Mesothelial cell of epicardium (in vitro differentiated cells): ENCODE results near the gene GGT1. TPM values are rescaled to one million over a fixed set of nuclear protein-coding genes. Genes with fewer than 3 reads are reported as not detected.
"Not testable (repeated sequence)": the region's sequence is repeated elsewhere in the genome, so short reads cannot be mapped to it uniquely, and the experiment has no call there.

Source experiments
- DNase-seq, 2 experiments: peaks; one replicate each; pipeline ENCODE4 v3.0.0; 2021; ENCODE audit warnings: low spot score in 2 of 2; ENCODE audit not compliant: unreplicated experiment in 2 of 2
- H3K27ac Mint-ChIP-seq: 2 replicates; pipeline ENCODE4 v1.8.0; 2021; ENCODE audit warnings: mixed read lengths
- H3K27me3 Mint-ChIP-seq: 2 replicates; pipeline ENCODE4 v1.8.0; 2021; ENCODE audit warnings: low read depth, mixed read lengths
- H3K36me3 Mint-ChIP-seq: 2 replicates; pipeline ENCODE4 v1.8.0; 2021; ENCODE audit warnings: mixed read lengths
- H3K4me1 Mint-ChIP-seq: 2 replicates; pipeline ENCODE4 v1.8.0; 2021; ENCODE audit warnings: mixed read lengths
- H3K4me3 Mint-ChIP-seq: 2 replicates; pipeline ENCODE4 v1.8.0; 2021; ENCODE audit warnings: mild to moderate bottlenecking, moderate library complexity, mixed read lengths
- H3K9me3 Mint-ChIP-seq: 2 replicates; pipeline ENCODE4 v1.8.0; 2021; ENCODE audit warnings: mixed read lengths
- total RNA-seq: library from RNA; stranded (reverse); gene quantifications from 3 replicates; pipeline ENCODE4 v1.2.1, GENCODE V29; 2021
- TF ChIP-seq, protein P1 (sequence below): fragments of 200-600 bp; sonication (generic); IDR thresholded peaks from one replicate; pipeline ENCODE4 v1.5.0; 2021; ENCODE audit warnings: antibody characterized with exemption; ENCODE audit not compliant: unreplicated experiment

GGT1 gene
- total RNA-seq, 1 donor from 2014 or later, result 17.5 TPM

DNA sequence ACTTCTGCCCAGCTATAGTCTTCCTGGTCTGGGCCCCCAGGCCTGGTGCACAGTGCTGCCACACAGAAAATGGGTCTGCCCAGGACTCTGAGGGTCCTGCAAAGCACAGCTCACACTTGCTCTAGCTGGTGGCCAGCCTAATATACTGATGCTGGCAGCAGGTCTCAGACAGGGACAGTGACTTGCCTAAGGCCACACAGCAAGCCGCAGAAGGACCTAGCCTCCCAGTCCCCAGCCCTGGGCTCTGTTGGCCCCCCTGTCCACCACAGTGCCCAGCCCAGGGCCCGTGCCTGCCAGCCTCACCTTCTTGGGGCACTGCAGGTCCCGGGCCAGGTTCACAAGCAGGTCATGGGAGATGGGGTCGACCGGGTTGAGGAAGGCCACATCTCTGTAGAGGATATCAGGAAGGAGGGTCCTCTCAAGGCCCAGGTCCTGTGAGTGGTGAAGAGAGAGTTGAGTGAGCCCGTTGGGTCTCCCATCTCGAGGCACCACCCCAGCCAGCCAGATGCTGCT lies 13.4 kb upstream of the GGT1 start:
- H3K4me1 Mint-ChIP-seq, result peaks cover 14% of the 10 kb centered on the region

DNA sequence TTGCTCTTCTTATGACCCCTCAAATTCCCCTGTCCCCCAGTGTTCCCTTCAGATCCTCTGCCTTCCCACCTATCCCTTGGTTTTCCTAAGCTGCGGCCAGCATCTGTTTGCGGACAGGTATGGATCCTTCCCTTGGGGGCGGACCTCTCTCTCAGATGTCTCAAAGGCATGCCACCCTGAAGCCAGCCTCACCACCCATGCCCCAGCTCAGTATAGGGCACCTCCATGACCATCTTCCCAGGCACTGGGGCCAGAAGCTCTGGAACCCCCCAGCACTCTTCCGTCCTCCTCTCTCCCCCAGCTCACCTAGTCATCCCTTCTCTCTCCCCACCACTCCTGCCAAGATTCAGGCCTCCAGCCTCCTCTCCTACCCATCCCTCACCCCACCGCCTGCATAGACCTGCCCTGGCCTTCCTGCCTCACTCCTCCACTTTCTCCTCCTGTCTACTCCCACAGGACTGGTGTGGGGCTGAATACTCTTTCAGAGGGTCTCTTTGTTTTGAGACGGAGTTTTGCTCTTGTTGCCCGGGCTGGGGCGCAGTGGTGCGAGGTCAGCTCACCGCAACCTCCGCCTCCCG lies 12.3 kb upstream of the GGT1 start:
- Mint-ChIP-seq H3K36me3 (peaks cover 2% of the 10 kb centered on the region), H3K9me3 (no peaks in the 10 kb centered on the region), H3K27me3 (no peaks in the 10 kb centered on the region), H3K4me3 (peak overlapping the region; percentile 26), H3K27ac (no peak overlapping the region), H3K4me1 (peaks cover 17% of the 10 kb centered on the region)
- TF ChIP-seq, protein P1, sequence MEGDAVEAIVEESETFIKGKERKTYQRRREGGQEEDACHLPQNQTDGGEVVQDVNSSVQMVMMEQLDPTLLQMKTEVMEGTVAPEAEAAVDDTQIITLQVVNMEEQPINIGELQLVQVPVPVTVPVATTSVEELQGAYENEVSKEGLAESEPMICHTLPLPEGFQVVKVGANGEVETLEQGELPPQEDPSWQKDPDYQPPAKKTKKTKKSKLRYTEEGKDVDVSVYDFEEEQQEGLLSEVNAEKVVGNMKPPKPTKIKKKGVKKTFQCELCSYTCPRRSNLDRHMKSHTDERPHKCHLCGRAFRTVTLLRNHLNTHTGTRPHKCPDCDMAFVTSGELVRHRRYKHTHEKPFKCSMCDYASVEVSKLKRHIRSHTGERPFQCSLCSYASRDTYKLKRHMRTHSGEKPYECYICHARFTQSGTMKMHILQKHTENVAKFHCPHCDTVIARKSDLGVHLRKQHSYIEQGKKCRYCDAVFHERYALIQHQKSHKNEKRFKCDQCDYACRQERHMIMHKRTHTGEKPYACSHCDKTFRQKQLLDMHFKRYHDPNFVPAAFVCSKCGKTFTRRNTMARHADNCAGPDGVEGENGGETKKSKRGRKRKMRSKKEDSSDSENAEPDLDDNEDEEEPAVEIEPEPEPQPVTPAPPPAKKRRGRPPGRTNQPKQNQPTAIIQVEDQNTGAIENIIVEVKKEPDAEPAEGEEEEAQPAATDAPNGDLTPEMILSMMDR, result no peak
- no peak for DNase-seq

More for the DNA sequence above, 13.4 kb upstream of the GGT1 start:
- H3K4me3 Mint-ChIP-seq, result no peak overlapping the region
- TF ChIP-seq, protein P1, result no peak
- no peaks in the 10 kb centered on the region for H3K27me3 Mint-ChIP-seq
- peaks cover 2% of the 10 kb centered on the region for H3K36me3 Mint-ChIP-seq
- H3K27ac Mint-ChIP-seq, result no peak overlapping the region
- no peaks in the 10 kb centered on the region for H3K9me3 Mint-ChIP-seq
- no peak for DNase-seq

DNA sequence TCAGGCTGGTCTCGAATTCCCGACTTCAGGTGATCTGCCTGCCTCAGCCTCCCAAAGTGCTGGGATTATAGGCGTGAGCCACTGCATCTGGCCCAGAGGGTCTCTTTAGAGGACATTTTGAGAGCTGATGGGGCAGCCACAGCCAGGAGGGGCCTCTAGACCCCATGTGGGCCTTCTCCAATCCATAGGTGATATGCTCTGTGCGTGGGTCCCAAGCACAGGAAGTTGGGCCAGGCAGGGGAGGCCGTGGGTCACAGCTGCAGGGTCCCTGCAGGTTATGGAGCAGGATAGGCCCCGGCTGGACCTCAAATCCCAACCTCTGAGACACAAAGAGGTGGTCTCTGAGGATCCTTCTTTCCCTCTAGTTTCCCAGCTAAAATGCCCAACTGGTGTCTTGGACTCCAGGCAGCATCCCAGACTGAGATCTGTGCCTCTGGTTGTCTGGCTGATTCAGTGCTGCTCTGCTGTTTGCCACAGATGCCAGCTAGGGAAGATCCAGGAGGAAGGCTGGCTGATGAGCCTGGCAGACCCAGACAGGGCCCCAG lies 11.6 kb upstream of the GGT1 start:
- peaks cover 2% of the 10 kb centered on the region for H3K36me3 Mint-ChIP-seq
- no peak for DNase-seq
- TF ChIP-seq, protein P1, result no peak
- H3K27ac Mint-ChIP-seq, result no peak overlapping the region
- no peaks in the 10 kb centered on the region for H3K27me3 Mint-ChIP-seq
- H3K4me3 Mint-ChIP-seq, result peak overlapping the region; percentile 89
- H3K9me3 Mint-ChIP-seq, result no peaks in the 10 kb centered on the region
- peaks cover 17% of the 10 kb centered on the region for H3K4me1 Mint-ChIP-seq

DNA sequence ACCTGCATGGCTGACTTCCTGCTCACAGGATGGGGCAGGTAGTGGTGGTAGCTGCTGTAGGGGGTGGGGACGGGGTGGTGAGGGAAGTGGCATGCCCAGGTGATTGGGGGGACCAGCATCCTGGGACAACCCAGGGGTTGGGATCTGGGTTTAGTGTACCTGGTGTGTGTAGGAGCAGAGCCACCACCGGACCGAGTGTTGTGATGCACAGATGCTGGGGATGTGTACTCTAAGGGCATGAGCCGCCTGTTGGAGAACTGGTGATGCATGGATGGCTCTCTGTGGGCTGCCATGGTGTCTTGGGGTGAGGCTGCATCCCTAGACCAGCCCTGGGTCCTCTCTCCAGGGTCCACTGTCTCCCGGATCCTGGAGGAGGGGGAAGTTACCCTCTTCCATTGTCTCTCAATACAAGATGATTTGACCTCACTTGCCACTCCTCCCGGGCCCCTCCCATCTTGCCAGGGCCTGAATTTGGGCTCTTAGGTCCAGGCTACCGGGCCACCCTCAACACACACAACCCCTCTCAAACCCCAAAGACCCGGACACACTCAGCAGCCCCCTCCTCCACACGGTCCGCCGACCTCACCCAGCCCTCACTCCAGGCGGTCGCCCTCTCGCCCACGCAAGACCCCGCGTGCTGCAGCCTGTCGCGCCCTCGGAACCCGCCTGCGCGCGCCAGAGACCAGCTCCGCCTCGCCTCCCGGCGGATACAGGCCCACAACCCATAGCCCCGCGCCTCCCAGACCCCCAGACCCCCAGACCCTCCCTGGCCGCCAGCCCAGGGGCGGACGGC lies 10.7 kb upstream of the GGT1 start:
- no peaks in the 10 kb centered on the region for H3K27me3 Mint-ChIP-seq
- H3K4me1 Mint-ChIP-seq, result peaks cover 17% of the 10 kb centered on the region
- no peaks in the 10 kb centered on the region for H3K9me3 Mint-ChIP-seq
- peaks cover 2% of the 10 kb centered on the region for H3K36me3 Mint-ChIP-seq
- DNase-seq, result no peak
- H3K27ac Mint-ChIP-seq, result peak overlapping the region; percentile 88
- TF ChIP-seq, protein P1, result no peak
- peak overlapping the region; percentile 89 for H3K4me3 Mint-ChIP-seq

DNA sequence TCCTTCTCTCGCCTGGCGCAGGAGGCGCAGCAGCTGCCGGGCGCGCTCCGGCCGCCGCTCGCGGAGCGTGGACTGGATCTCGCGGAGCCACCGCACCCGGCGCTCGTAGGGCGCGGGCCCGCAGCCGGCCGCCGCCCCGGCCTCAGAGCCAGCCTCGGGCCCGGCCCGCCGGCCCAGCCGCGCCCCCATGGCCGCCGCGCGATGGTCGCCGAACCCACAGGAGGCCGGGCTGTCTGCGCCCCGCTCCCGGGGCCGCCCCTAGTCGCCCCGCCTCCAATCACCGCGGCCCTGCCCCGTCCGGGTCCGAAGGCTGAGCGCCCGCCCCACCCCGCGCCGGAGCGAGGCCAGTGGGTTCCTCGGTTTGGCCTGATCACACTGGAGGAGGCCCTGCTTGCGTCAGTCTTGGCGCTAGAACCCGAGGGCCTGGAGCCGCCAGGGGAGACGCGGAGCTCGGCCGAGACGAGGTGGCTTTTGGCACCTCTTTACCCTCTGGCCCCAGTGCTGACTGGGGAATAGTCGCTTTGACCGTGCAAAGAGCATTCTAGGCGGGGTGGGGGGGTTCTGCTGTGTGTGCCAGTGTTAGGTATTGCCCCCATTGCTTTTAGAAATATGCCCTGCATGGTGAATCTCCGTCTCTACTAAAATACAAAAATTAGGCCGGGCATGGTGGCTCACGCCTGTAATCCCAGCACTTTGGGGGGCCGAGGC lies 10.0 kb upstream of the GGT1 start, which contains the start of gene LRRC75B:
LRRC75B (minus strand) TSS at position 223 of the 708 bp plus-strand sequence; CDS start at position 189, 34 bp downstream.
- Mint-ChIP-seq H3K4me1 (peaks cover 17% of the 10 kb centered on the region), H3K4me3 (peak within 1 kb of the TSS; percentile 89), H3K36me3 (peaks cover 2% of the 10 kb centered on the region), H3K27me3 (no peaks in the 10 kb centered on the region), H3K27ac (peak within 1 kb of the TSS; percentile 88), H3K9me3 (no peaks in the 10 kb centered on the region)
- peak; percentile 63 to 82 for DNase-seq
- TF ChIP-seq, protein P1, result no peak

DNA sequence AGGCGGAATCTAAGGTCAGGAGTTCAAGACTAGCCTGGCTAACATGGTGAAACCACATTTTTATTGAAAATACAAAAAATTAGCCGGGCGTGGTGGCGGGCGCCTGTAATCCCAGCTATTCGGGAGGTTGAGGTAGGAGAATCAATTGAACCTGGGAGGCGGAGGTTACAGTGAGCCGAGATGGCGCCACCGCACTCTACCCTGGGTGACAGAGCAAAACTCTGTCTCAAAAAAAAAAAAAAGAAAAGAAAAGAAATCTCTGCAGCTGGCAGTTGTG lies 9.5 kb upstream of the GGT1 start:
- H3K36me3 Mint-ChIP-seq, DNase-seq, H3K9me3 Mint-ChIP-seq, H3K27me3 Mint-ChIP-seq: not testable (repeated sequence)
- peaks cover 17% of the 10 kb centered on the region for H3K4me1 Mint-ChIP-seq
- H3K27ac Mint-ChIP-seq, result peak overlapping the region; percentile 66
- H3K4me3 Mint-ChIP-seq, result peak overlapping the region; percentile 68
